HFFc6 (cell line): ENCODE data around the gene PTGDR2. TPM values are rescaled to one million over a fixed set of nuclear protein-coding genes. Genes with fewer than 3 reads are reported as not detected.

Source experiments
- DNase-seq: peaks from one replicate; pipeline ENCODE4 v3.0.0-alpha.2; 2018
- H3K27ac Mint-ChIP-seq: 2 replicates; pipeline ENCODE4 v1.8.0; 2020; ENCODE audit warnings: mild to moderate bottlenecking, mixed read lengths
- H3K27me3 Mint-ChIP-seq: 2 replicates; pipeline ENCODE4 v1.8.0; 2021; ENCODE audit warnings: mild to moderate bottlenecking, moderate library complexity, mixed read lengths; ENCODE audit not compliant: insufficient read depth
- H3K36me3 Mint-ChIP-seq: 2 replicates; pipeline ENCODE4 v1.8.0; 2021; ENCODE audit warnings: low read depth, mixed read lengths
- H3K4me1 Mint-ChIP-seq: 2 replicates; pipeline ENCODE4 v1.8.0; 2020; ENCODE audit warnings: low read depth, mixed read lengths
- H3K4me3 Mint-ChIP-seq: 2 replicates; pipeline ENCODE4 v1.8.0; 2020; ENCODE audit warnings: mild to moderate bottlenecking, moderate library complexity, mixed read lengths
- H3K9me3 Mint-ChIP-seq: 2 replicates; pipeline ENCODE4 v1.8.0; 2020; ENCODE audit warnings: mild to moderate bottlenecking, mixed read lengths
- CTCF ChIP-seq: fragments of 200-600 bp; sonication (generic); IDR thresholded peaks from 2 replicates; pipeline ENCODE4 v1.5.0; 2021; ENCODE audit warnings: antibody characterized with exemption, mild to moderate bottlenecking
- total RNA-seq, 6 experiments: library from RNA; stranded (reverse); fragmentation: NEBNext Ultra II Directional; extraction: Animal tissue kit (Norgen Biotek cat#: 25700); gene quantifications; 2 replicates in 1 of 6; 3 replicates in 5 of 6; pipeline ENCODE4 v1.2.3, GENCODE V29; 2021

PTGDR2 gene
- total RNA-seq, 6 experiments from 2014 or later: not detected

GRCh38 chr11:60852982-60853950, 2.5 kb downstream of the PTGDR2 start:
- no peak overlapping the region for H3K27ac Mint-ChIP-seq
- no peak for TF ChIP-seq CTCF
- H3K27me3 Mint-ChIP-seq: peaks cover 2% of the 10 kb centered on the region
- H3K36me3 Mint-ChIP-seq: peaks cover 14% of the 10 kb centered on the region
- DNase-seq: no peak
- H3K4me1 Mint-ChIP-seq: peaks cover 14% of the 10 kb centered on the region
- H3K4me3 Mint-ChIP-seq: no peak overlapping the region
- no peaks in the 10 kb centered on the region for H3K9me3 Mint-ChIP-seq

- peaks cover 5% of the 10 kb centered on the region; the same call in 1 of the 2 replicates for H3K4me1 Mint-ChIP-seq
- H3K9me3 Mint-ChIP-seq: no peaks in the 10 kb centered on the region
- H3K27me3 Mint-ChIP-seq: peaks cover 2% of the 10 kb centered on the region
Measured at GRCh38 chr11:60852117-60852981, 3.4 kb downstream of the PTGDR2 start.

GRCh38 chr11:60851327-60852104, 4.2 kb downstream of the PTGDR2 start:
- Mint-ChIP-seq H3K27me3 (peaks cover 2% of the 10 kb centered on the region), H3K27ac (no peak overlapping the region), H3K36me3 (peaks cover 14% of the 10 kb centered on the region), H3K9me3 (no peaks in the 10 kb centered on the region), H3K4me1 (peaks cover 5% of the 10 kb centered on the region; the same call in 1 of the 2 replicates), H3K4me3 (no peak overlapping the region)
- DNase-seq: no peak
- no peak for TF ChIP-seq CTCF

More at GRCh38 chr11:60852117-60852981, 3.4 kb downstream of the PTGDR2 start:
- Mint-ChIP-seq H3K4me3 (no peak overlapping the region), H3K27ac (no peak overlapping the region), H3K36me3 (peaks cover 14% of the 10 kb centered on the region)
- no peak for TF ChIP-seq CTCF
- DNase-seq: no peak

- H3K36me3 Mint-ChIP-seq: peaks cover 20% of the 10 kb centered on the region
- no peak overlapping the region for H3K27ac Mint-ChIP-seq
- DNase-seq: no peak
Measured at GRCh38 chr11:60849641-60850520, 5.9 kb downstream of the PTGDR2 start.

More at GRCh38 chr11:60849641-60850520, 5.9 kb downstream of the PTGDR2 start:
- peaks cover 3% of the 10 kb centered on the region for H3K27me3 Mint-ChIP-seq
- H3K4me1 Mint-ChIP-seq: peaks cover 7% of the 10 kb centered on the region
- no peak overlapping the region for H3K4me3 Mint-ChIP-seq
- no peaks in the 10 kb centered on the region for H3K9me3 Mint-ChIP-seq
- TF ChIP-seq CTCF: no peak
